Spleen (tissue), 7 donors: Measurements from ENCODE around the gene FERMT2.

ENCODE experiments used
- POLR2AphosphoS5 ChIP-seq, 3 donors: sonication (generic); formaldehyde crosslinking; IDR thresholded peaks; one replicate each; pipeline ENCODE4 v1.5.1; 2017; ENCODE audit warnings: antibody characterized with exemption in 3 of 3
- TF ChIP-seq, protein P1 (sequence below), 11 experiments: fragments of 200-600 bp in 7 of 11; fragments of 450-650 bp in 4 of 11; sonication (generic) in 4 of 11; IDR thresholded peaks in 8 of 11; conservative IDR thresholded peaks in 3 of 11; 1 replicate in 7 of 11; 2 replicates in 4 of 11; pipeline versions ENCODE4 v1.4.0 to v1.8.0; 2016 to 2021; ENCODE audit warnings: antibody characterized with exemption in 11 of 11, inconsistent platforms in 4 of 11, mild to moderate bottlenecking in 1 of 11
- donor health status: DM: no; HTN: no; CAD: no; lungs with moderate emphysema.
- donor health status: DM: no; HTN: no; CAD: no.
- donor health status: DM: no; HTN: no; CAD: no.

DNA sequence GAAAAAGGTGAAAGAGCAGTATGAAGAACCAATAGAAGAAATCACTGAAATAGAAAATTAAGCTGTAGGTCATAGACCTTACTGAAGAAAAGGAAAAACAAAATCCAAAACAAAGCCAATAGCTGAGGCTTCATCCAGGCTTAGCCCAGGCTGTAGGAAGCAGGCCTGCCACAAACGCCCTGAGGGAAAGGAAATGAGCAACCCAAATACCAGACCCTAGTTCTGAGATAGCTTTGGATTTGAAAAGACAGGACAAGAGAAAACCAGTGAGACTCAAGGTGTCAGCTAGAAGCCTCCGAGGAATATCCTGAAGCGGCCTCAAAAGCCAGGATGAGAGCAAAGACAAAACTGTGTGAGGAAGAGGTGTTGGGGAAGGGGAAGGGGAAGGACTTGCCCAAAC, 79.2 kb downstream of the FERMT2 start:
- TF ChIP-seq, protein P1, sequence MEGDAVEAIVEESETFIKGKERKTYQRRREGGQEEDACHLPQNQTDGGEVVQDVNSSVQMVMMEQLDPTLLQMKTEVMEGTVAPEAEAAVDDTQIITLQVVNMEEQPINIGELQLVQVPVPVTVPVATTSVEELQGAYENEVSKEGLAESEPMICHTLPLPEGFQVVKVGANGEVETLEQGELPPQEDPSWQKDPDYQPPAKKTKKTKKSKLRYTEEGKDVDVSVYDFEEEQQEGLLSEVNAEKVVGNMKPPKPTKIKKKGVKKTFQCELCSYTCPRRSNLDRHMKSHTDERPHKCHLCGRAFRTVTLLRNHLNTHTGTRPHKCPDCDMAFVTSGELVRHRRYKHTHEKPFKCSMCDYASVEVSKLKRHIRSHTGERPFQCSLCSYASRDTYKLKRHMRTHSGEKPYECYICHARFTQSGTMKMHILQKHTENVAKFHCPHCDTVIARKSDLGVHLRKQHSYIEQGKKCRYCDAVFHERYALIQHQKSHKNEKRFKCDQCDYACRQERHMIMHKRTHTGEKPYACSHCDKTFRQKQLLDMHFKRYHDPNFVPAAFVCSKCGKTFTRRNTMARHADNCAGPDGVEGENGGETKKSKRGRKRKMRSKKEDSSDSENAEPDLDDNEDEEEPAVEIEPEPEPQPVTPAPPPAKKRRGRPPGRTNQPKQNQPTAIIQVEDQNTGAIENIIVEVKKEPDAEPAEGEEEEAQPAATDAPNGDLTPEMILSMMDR (IDR thresholded peaks at IDR 0.05 in 8 of 11, conservative IDR thresholded peaks at IDR 0.05 in 3 of 11) = no peak
- no peak for TF ChIP-seq POLR2AphosphoS5 (IDR thresholded peaks at IDR 0.05)
